HG03045 (cell line): ENCODE results near the gene MTA1.

Source experiments
- ATAC-seq: cut with Tn5 transposase; IDR thresholded peaks from one replicate; pipeline ENCODE4 v1.9.1; 2021; ENCODE audit warnings: mild to moderate bottlenecking, moderate library complexity; ENCODE audit not compliant: unreplicated experiment

MTA1 gene

GRCh38 chr14:105494606-105494929 lies 74.9 kb downstream of the MTA1 start:
- ATAC-seq = no peak

- ATAC-seq = no peak
These were observed 75.7 kb downstream of the MTA1 start for GRCh38 chr14:105495101-105495989.

- no peak for ATAC-seq
These were observed 76.6 kb downstream of the MTA1 start for GRCh38 chr14:105495990-105496830.

GRCh38 chr14:105496831-105497591 lies 77.4 kb downstream of the MTA1 start:
- no peak for ATAC-seq

- no peak for ATAC-seq
These were observed 78.2 kb downstream of the MTA1 start for GRCh38 chr14:105497671-105498429.

- no peak for ATAC-seq
These were observed 79.0 kb downstream of the MTA1 start for GRCh38 chr14:105498430-105499255.

GRCh38 chr14:105499256-105500035 lies 79.8 kb downstream of the MTA1 start:
- ATAC-seq = no peak

- ATAC-seq = no peak
These were observed 80.6 kb downstream of the MTA1 start for GRCh38 chr14:105500036-105500725.

- ATAC-seq = no peak
These were observed 81.1 kb downstream of the MTA1 start for GRCh38 chr14:105500726-105501101.

GRCh38 chr14:105501504-105502291 lies 82.1 kb downstream of the MTA1 start:
- no peak for ATAC-seq

GRCh38 chr14:105502446-105503295 lies 83.0 kb downstream of the MTA1 start:
- no peak for ATAC-seq

- no peak for ATAC-seq
These were observed 83.6 kb downstream of the MTA1 start for GRCh38 chr14:105503296-105503640.

- ATAC-seq = no peak
These were observed 84.5 kb downstream of the MTA1 start for GRCh38 chr14:105503935-105504692.

- no peak for ATAC-seq
These were observed 85.5 kb downstream of the MTA1 start for GRCh38 chr14:105505101-105505500.

- no peak for ATAC-seq
These were observed 87.6 kb downstream of the MTA1 start for GRCh38 chr14:105507247-105507646.

GRCh38 chr14:105508069-105508468 lies 88.4 kb downstream of the MTA1 start:
- no peak for ATAC-seq
